Neutrophil (primary cell): ENCODE measurements around the gene OSBPL1A.

Experiments
- H3K27ac ChIP-seq: fragments of 200-600 bp; sonication (generic); 2 replicates; pipeline ENCODE4 v1.5.1; 2016; ENCODE audit warnings: mild to moderate bottlenecking, moderate library complexity
- H3K27me3 ChIP-seq: fragments of 200-600 bp; sonication (generic); 2 replicates; pipeline ENCODE4 v1.6.0; 2016; ENCODE audit warnings: mild to moderate bottlenecking
- H3K36me3 ChIP-seq: fragments of 200-600 bp; sonication (generic); 2 replicates; pipeline ENCODE4 v1.5.1; 2017
- H3K4me1 ChIP-seq, 2 experiments: fragments of 200-600 bp in 1 of 2; sonication (generic) in 1 of 2; 1 replicate in 1 of 2; 2 replicates in 1 of 2; pipeline versions ENCODE4 v1.5.1 to v1.6.1; 2013 to 2016; ENCODE audit warnings: low read depth in 1 of 2, low read length in 1 of 2, mild to moderate bottlenecking in 1 of 2, moderate library complexity in 1 of 2; ENCODE audit not compliant: control insufficient read depth in 1 of 2, insufficient read depth in 1 of 2
- H3K4me3 ChIP-seq, 2 experiments: fragments of 200-600 bp in 1 of 2; sonication (generic) in 1 of 2; 1 replicate in 1 of 2; 2 replicates in 1 of 2; pipeline ENCODE4 v1.5.1; 2013 to 2016; ENCODE audit warnings: low read depth in 1 of 2, low read length in 1 of 2, mild to moderate bottlenecking in 1 of 2, moderate library complexity in 1 of 2
- H3K9me3 ChIP-seq: fragments of 200-600 bp; sonication (generic); 2 replicates; pipeline ENCODE4 v1.5.1; 2016
- CTCF ChIP-seq: fragments of 200-600 bp; sonication (generic); IDR thresholded peaks from 2 replicates; pipeline ENCODE4 v1.5.1; 2016; ENCODE audit warnings: antibody characterized with exemption

Gene OSBPL1A

DNA sequence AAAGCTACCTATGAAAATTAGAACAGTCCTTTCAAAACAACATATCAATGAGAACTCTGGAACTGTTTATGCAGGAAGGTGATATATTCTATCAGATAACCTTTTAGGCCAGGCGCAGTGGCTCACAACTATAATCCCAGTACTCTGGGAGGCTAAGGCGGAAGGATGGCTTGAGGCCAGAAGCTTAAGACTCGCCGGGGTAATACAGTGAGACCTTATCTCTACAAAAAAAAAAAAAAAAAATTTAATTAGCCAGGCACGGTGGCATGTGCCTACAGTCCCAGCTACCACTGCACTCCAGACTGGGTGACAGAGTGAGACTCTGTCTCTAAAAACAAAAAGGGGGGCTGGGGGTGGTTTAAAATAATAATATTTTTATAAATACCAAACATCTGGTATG is 77.9 kb downstream of the OSBPL1A start:
- Histone ChIP-seq H3K9me3 (no peaks in the 10 kb centered on the region), H3K4me3 (no peak overlapping the region), H3K27me3 (no peaks in the 10 kb centered on the region), H3K36me3 (no peaks in the 10 kb centered on the region), H3K27ac (no peak overlapping the region), H3K4me1 (no peaks in the 10 kb centered on the region)
- no peak for TF ChIP-seq CTCF

- no peak overlapping the region for H3K4me3 ChIP-seq
- H3K36me3 ChIP-seq, result no peaks in the 10 kb centered on the region
- no peak for TF ChIP-seq CTCF
- H3K27me3 ChIP-seq, result no peaks in the 10 kb centered on the region
- no peak overlapping the region for H3K27ac ChIP-seq
- H3K9me3 ChIP-seq, result no peaks in the 10 kb centered on the region
- no peaks in the 10 kb centered on the region for H3K4me1 ChIP-seq
Measured at GRCh38 chr18:24317370-24317769, 80.3 kb downstream of the OSBPL1A start.

DNA sequence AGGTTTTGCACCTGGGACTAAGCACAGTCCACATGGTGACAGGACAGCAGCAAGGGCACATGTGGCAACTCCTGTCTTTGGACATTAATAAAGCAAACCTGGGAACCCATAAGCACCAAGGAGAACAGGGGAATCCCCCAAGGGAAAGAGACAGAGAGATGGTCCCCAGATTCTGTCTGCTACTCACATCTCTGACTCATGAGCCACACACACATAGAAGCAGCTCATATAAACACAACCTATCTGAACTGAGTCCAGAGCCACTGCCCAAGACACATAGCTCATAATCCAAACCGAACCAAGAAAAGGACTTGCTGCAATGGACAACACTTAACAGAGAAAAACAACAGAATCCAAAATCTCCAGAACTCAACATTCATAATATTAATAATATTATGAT is 82.5 kb downstream of the OSBPL1A start:
- Histone ChIP-seq H3K27me3 (no peaks in the 10 kb centered on the region), H3K27ac (no peak overlapping the region), H3K9me3 (no peaks in the 10 kb centered on the region), H3K36me3 (peaks cover 13% of the 10 kb centered on the region), H3K4me3 (no peak overlapping the region), H3K4me1 (no peaks in the 10 kb centered on the region)
- no peak for TF ChIP-seq CTCF

- no peak for TF ChIP-seq CTCF
- Histone ChIP-seq H3K9me3 (no peaks in the 10 kb centered on the region), H3K27me3 (no peaks in the 10 kb centered on the region), H3K4me3 (no peak overlapping the region), H3K4me1 (no peaks in the 10 kb centered on the region), H3K36me3 (peaks cover 14% of the 10 kb centered on the region), H3K27ac (no peak overlapping the region)
Measured at GRCh38 chr18:24306201-24306600, 91.4 kb downstream of the OSBPL1A start.

DNA sequence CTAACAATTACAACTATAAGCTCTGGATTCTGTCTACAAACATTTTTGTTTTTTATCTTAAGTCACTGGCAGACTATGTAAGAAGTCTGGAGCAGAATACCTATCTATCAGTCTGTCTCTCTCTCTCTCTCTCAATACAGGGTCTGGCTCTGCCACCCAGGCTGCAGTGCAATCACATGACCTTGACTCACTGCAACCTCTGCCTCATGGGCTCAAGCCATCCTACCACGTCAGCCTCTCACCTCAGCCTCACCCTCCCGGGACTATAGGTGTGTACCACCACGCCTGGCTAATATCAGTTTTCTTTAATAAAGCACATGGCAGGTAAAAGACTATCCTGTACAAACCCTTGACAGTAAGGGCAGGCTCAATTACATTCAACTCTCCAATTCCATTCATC is 96.9 kb downstream of the OSBPL1A start:
- no peaks in the 10 kb centered on the region for H3K9me3 ChIP-seq
- no peaks in the 10 kb centered on the region for H3K27me3 ChIP-seq
- H3K36me3 ChIP-seq, result peaks cover 10% of the 10 kb centered on the region
- no peak overlapping the region for H3K4me3 ChIP-seq
- H3K4me1 ChIP-seq, result no peaks in the 10 kb centered on the region
- no peak overlapping the region for H3K27ac ChIP-seq
- TF ChIP-seq CTCF, result no peak

DNA sequence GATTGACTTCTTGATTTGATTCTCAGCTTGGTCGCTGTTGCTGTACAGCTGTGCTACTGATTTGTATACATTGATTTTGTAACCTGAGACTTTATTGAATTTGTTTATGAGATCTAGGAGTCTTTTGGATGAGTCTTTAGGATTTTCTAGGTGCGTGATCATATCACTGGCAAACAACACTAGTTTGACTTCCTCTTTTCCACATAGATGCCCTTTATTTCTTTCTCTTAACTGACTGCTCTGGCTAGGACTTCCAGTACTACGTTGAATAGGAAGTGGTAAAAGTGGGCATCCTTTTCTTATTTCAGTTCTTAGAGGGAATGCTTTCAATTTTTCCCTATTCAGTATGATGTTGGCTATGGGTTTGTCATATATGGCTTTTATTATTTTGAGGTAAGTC is 101.3 kb downstream of the OSBPL1A start:
- no peak overlapping the region for H3K4me3 ChIP-seq
- no peaks in the 10 kb centered on the region for H3K9me3 ChIP-seq
- no peak overlapping the region for H3K27ac ChIP-seq
- H3K36me3 ChIP-seq, result no peaks in the 10 kb centered on the region
- no peak for TF ChIP-seq CTCF
- no peaks in the 10 kb centered on the region for H3K27me3 ChIP-seq
- H3K4me1 ChIP-seq, result no peaks in the 10 kb centered on the region
